Measurements from ENCODE around the gene KRTAP19-8. TPM values are rescaled to one million over a fixed set of nuclear protein-coding genes. Genes with fewer than 3 reads are reported as not detected.

The KRTAP19-8 gene, protein sequence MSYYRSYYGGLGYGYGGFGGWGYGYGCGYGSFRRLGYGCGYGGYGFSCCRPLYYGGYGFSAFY
- not detected for total RNA-seq
- not detected for polyA plus RNA-seq

DNA sequence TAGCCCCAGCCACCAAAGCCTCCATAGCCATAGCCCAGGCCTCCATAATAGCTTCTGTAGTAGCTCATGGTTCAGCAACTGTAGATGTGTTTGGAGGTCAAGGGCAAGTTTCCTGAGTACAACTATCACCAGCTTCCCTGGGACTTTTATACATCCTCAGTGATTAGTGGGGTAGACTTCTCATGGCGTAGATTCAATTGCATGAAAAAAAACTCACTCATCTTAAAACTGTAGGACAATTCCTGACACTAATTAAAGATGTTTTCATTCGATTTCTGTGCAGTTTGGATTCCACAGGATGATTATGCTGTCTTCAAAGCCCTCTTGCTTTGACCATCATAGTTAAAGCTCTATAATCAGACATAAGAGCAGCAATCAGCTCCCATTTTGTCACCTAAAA lies at the start of gene KRTAP19-8:
Gene KRTAP19-8, minus strand, starts transcription at position 101 of the 400 bp plus-strand sequence. Its CDS starts 33 bp downstream, at position 68.
- Mint-ChIP-seq H3K9me3 (peaks cover 0 to 6% (median 2%) of the 10 kb centered on the region in 5 donors), H3K4me1 (no peaks in the 10 kb centered on the region), H3K27ac (no peak within 1 kb of the TSS), H3K4me3 (no peak within 1 kb of the TSS), H3K36me3 (peaks cover 0 to 4% (median 3%) of the 10 kb centered on the region in 3 donors), H3K27me3 (peaks cover 0 to 30% of the 10 kb centered on the region in 2 donors)
- no peak for DNase-seq
- no peaks in the 10 kb centered on the region for H3K9me3 ChIP-seq (ENCODE audit: low read length)
- no peak within 1 kb of the TSS for H3K4me3 ChIP-seq (ENCODE audit: low read length)
- ChIA-PET CTCF (no interaction called here), POLR2A (no interaction called here)
- H3K27me3 ChIP-seq (ENCODE audit: insufficient read depth, low read length, poor library complexity, severe bottlenecking): no peaks in the 10 kb centered on the region
- H3K36me3 ChIP-seq (ENCODE audit: insufficient read depth, low read length): no peaks in the 10 kb centered on the region
- no peaks in the 10 kb centered on the region for H3K4me1 ChIP-seq (ENCODE audit: insufficient read depth, low read length)
- H3K27ac ChIP-seq (ENCODE audit: low read depth, low read length): no peak within 1 kb of the TSS

DNA sequence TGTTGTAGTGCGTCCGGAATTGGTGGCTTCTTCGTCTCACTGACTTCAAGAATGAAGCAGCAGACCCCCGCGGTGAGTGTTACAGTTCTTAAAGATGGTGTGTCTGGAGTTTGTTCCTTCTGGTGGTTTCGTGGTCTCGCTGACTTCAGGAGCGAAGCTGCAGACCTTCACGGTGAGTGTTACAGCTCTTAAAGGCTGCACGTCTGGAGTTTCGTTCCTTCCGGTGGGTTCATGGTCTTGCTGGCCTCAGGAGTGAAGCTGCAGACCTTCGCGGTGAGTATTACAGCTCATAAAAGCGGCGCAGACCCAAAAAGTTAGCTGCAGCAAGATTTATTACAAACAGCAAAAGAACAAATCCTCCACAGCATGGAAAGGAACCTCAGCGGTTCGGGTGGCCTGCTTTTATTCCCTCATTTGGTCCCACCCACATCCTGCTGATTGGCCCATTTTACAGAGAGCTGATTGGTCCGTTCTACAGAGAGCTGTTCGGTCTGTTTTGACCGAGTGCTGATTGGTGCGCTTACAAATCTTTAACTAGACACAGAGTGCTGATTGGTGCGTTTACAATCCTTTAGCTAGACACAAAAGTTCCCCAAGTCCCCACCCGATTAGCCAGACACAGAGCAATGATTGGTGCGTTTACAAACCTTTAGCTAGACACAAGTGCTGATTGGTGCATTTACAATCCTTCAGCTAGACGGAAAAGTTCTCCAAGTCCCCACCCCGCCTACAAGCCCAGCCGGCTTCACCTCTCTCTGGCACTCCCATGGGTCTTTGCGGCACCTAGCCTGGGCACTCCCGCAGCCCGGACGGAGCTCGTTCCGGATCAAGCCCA lies 49.6 kb upstream of the KRTAP19-8 start:
- H3K27me3 Mint-ChIP-seq: peaks cover 2 to 19% of the 10 kb centered on the region in 2 donors
- no peak for DNase-seq

DNA sequence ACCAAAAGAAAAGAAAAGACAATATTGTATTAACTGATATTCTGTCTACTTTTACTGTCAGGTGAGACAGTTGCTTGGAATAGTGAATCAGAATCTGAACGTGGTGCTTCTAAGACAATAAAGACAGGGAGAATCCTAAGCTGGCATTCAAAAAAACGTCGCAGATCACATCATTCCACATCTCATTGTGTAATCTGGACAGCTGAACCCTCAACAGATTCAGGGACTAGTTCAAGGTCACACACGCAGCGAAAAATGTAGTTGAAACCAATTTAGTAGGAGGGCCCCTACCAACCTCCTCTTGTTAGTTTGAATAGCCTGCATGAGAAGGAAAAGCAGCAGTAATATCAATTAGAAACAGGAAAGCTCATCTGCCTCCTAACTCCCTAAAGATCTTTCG lies 46.4 kb upstream of the KRTAP19-8 start:
- Mint-ChIP-seq H3K27me3 (peaks cover 5 to 16% of the 10 kb centered on the region in 2 donors), H3K27ac (no peak overlapping the region), H3K4me1 (peaks cover 2 to 9% (median 7%) of the 10 kb centered on the region in 3 donors), H3K36me3 (no peaks in the 10 kb centered on the region), H3K4me3 (no peak overlapping the region), H3K9me3 (no peaks in the 10 kb centered on the region)
- Histone ChIP-seq H3K4me3 (ENCODE audit: low read length) (no peak overlapping the region), H3K27me3 (ENCODE audit: insufficient read depth, low read length, poor library complexity, severe bottlenecking) (no peaks in the 10 kb centered on the region), H3K36me3 (ENCODE audit: insufficient read depth, low read length) (no peaks in the 10 kb centered on the region), H3K27ac (ENCODE audit: low read depth, low read length) (no peak overlapping the region), H3K4me1 (ENCODE audit: insufficient read depth, low read length) (no peaks in the 10 kb centered on the region), H3K9me3 (ENCODE audit: low read length) (no peaks in the 10 kb centered on the region)
- POLR2A ChIA-PET: no interaction called here
- DNase-seq: no peak
- CTCF ChIA-PET: interaction anchor here (1.0 to 1.7 kb wide), 3 partner anchors 12 to 28 kb away, joined by 3 read pairs; no protein-coding TSS in a partner anchor

More for the DNA sequence above, 49.6 kb upstream of the KRTAP19-8 start:
- Histone ChIP-seq H3K4me1 (ENCODE audit: insufficient read depth, low read length) (no peaks in the 10 kb centered on the region), H3K36me3 (ENCODE audit: insufficient read depth, low read length) (no peaks in the 10 kb centered on the region), H3K4me3 (ENCODE audit: low read length) (no peak overlapping the region), H3K9me3 (ENCODE audit: low read length) (no peaks in the 10 kb centered on the region), H3K27me3 (ENCODE audit: insufficient read depth, low read length, poor library complexity, severe bottlenecking) (no peaks in the 10 kb centered on the region), H3K27ac (ENCODE audit: low read depth, low read length) (no peak overlapping the region)
- ChIA-PET CTCF (interaction anchor here (0.6 to 1.7 kb wide), 4 partner anchors 255 to 1705 kb away, joined by 3 to 7 read pairs (median 5); no protein-coding TSS in a partner anchor), POLR2A (no interaction called here)
- H3K4me1 Mint-ChIP-seq: peaks cover 2 to 9% (median 7%) of the 10 kb centered on the region in 3 donors
- no peaks in the 10 kb centered on the region for H3K36me3 Mint-ChIP-seq
- H3K27ac Mint-ChIP-seq: no peak overlapping the region
- peaks cover 0 to 1% (median 0%) of the 10 kb centered on the region in 5 donors for H3K9me3 Mint-ChIP-seq
- peak overlapping the region in 1 of 7 donors; percentile 11 for H3K4me3 Mint-ChIP-seq

DNA sequence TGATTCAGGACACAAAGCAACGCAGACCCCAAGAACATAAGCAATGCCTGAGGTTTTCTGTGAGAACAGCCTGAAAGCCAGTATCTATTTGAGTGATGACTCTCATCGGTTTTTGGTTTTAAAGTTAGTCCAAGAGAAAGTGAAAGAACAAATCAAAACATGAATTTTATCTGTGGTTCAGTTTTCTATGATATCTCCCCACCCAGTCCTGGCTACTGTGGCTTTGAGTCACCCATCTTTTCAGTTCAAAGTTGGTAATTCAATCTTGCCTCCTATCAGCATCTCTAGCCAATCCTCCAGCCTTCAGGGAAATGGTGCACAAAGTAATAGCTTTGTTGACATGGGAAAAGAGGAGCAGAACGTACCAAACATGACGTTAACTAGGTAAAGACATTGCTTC lies 40.5 kb upstream of the KRTAP19-8 start:
- no peaks in the 10 kb centered on the region for H3K27me3 ChIP-seq (ENCODE audit: insufficient read depth, low read length, poor library complexity, severe bottlenecking)
- H3K27ac ChIP-seq (ENCODE audit: low read depth, low read length): no peak overlapping the region
- Mint-ChIP-seq H3K9me3 (no peaks in the 10 kb centered on the region), H3K27ac (peak overlapping the region in 2 of 8 donors; percentile 26 to 58), H3K4me1 (peaks cover 4 to 17% (median 15%) of the 10 kb centered on the region in 3 donors), H3K27me3 (peaks cover 3 to 8% of the 10 kb centered on the region in 2 donors), H3K36me3 (no peaks in the 10 kb centered on the region), H3K4me3 (peak overlapping the region in 2 of 7 donors; percentile 37 to 41)
- no peak for DNase-seq
- no peaks in the 10 kb centered on the region for H3K36me3 ChIP-seq (ENCODE audit: insufficient read depth, low read length)
- H3K4me1 ChIP-seq (ENCODE audit: insufficient read depth, low read length): no peaks in the 10 kb centered on the region
- H3K4me3 ChIP-seq (ENCODE audit: low read length): no peak overlapping the region
- ChIA-PET POLR2A (no interaction called here), CTCF (interaction anchor here (1.0 kb wide), 1 partner anchor 242 kb away, joined by 3 read pairs; no protein-coding TSS in a partner anchor)
- H3K9me3 ChIP-seq (ENCODE audit: low read length): no peaks in the 10 kb centered on the region

DNA sequence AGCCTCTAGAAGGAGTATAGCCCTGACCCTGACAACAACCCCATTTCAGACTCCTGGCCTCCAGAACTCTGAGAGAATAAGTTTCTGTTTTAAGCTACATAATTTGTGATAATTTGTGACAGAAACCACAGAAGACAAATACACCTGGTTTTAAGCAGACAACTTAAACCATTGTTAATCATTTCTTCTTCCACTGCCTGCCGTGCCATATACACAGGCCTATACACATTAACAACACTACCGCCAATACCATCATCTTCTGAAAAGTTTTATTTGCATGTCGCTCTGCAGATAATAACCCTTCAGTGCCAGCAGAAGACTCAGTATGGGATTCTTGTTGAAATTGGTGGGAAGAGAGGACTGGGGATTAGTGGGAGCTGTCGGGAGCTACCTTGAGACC lies 39.9 kb upstream of the KRTAP19-8 start:
- Mint-ChIP-seq H3K9me3 (no peaks in the 10 kb centered on the region), H3K27ac (peak overlapping the region in 2 of 8 donors; percentile 26 to 58), H3K4me3 (peak overlapping the region in 1 of 7 donors; percentile 37), H3K36me3 (no peaks in the 10 kb centered on the region), H3K27me3 (peaks cover 3 to 9% of the 10 kb centered on the region in 2 donors), H3K4me1 (peaks cover 4 to 17% (median 15%) of the 10 kb centered on the region in 3 donors)
- Histone ChIP-seq H3K4me3 (ENCODE audit: low read length) (no peak overlapping the region), H3K4me1 (ENCODE audit: insufficient read depth, low read length) (no peaks in the 10 kb centered on the region), H3K27me3 (ENCODE audit: insufficient read depth, low read length, poor library complexity, severe bottlenecking) (no peaks in the 10 kb centered on the region), H3K27ac (ENCODE audit: low read depth, low read length) (no peak overlapping the region), H3K36me3 (ENCODE audit: insufficient read depth, low read length) (no peaks in the 10 kb centered on the region), H3K9me3 (ENCODE audit: low read length) (no peaks in the 10 kb centered on the region)
- ChIA-PET CTCF (interaction anchor here (1.0 kb wide), 1 partner anchor 241 kb away, joined by 3 read pairs; no protein-coding TSS in a partner anchor), POLR2A (no interaction called here)
- no peak for DNase-seq

DNA sequence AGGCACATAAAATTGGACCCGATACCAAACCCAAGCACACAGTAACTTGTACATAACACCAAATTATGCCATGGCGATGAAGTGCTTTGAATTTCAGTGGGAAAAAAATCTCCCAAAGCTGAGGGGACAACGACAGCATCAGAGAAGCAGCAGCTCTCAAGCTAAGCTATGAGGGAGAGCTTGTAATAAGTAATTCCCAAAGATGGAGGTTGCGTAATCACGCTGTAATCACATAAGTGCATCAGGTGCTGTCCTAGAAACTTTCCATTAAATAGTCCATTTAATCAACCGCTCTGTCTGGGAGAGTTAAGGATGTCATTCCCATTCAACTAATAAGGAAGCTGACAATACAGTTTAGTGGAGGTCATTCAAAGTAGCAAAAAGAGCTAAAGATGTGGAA lies 37.6 kb upstream of the KRTAP19-8 start:
- Histone ChIP-seq H3K36me3 (ENCODE audit: insufficient read depth, low read length) (no peaks in the 10 kb centered on the region), H3K9me3 (ENCODE audit: low read length) (no peaks in the 10 kb centered on the region), H3K4me1 (ENCODE audit: insufficient read depth, low read length) (no peaks in the 10 kb centered on the region), H3K4me3 (ENCODE audit: low read length) (no peak overlapping the region), H3K27ac (ENCODE audit: low read depth, low read length) (no peak overlapping the region), H3K27me3 (ENCODE audit: insufficient read depth, low read length, poor library complexity, severe bottlenecking) (no peaks in the 10 kb centered on the region)
- ChIA-PET CTCF (interaction anchor here (1.9 kb wide), 1 partner anchor 10 kb away, joined by 4 read pairs; no protein-coding TSS in a partner anchor), POLR2A (no interaction called here)
- Mint-ChIP-seq H3K4me3 (no peak overlapping the region), H3K27ac (no peak overlapping the region), H3K9me3 (no peaks in the 10 kb centered on the region), H3K27me3 (peaks cover 13 to 14% of the 10 kb centered on the region in 2 donors), H3K36me3 (no peaks in the 10 kb centered on the region), H3K4me1 (peaks cover 4 to 17% (median 15%) of the 10 kb centered on the region in 3 donors)
- DNase-seq: no peak

DNA sequence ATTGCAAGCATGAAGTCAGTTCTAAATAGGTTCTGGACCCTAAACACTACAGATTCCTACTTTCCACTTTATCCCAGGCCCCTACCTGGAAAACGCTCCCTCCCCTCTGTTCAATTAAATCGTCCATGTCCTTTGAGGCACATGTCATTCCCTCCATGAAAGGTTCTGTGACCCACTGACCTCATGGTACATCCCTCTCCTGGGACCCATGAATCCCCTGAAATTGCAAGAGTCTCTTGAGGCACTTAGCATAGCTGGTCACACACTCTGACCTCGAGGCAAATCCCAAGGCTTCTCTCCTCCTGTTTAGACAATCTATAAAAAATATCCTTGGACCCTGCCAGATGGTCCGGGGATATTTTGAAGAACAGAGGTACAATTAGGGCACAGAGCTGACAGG lies 34.3 kb upstream of the KRTAP19-8 start:
- H3K36me3 ChIP-seq (ENCODE audit: insufficient read depth, low read length): no peaks in the 10 kb centered on the region
- no peak for DNase-seq
- H3K27me3 ChIP-seq (ENCODE audit: insufficient read depth, low read length, poor library complexity, severe bottlenecking): no peaks in the 10 kb centered on the region
- no peaks in the 10 kb centered on the region for H3K4me1 ChIP-seq (ENCODE audit: insufficient read depth, low read length)
- no peak overlapping the region for H3K4me3 ChIP-seq (ENCODE audit: low read length)
- Mint-ChIP-seq H3K36me3 (no peaks in the 10 kb centered on the region), H3K9me3 (no peaks in the 10 kb centered on the region), H3K27me3 (peaks cover 10 to 33% of the 10 kb centered on the region in 2 donors), H3K27ac (peak overlapping the region in 1 of 8 donors; percentile 57), H3K4me3 (no peak overlapping the region), H3K4me1 (no peaks in the 10 kb centered on the region)
- no peak overlapping the region for H3K27ac ChIP-seq (ENCODE audit: low read depth, low read length)
- ChIA-PET CTCF (interaction anchor here (1.2 to 1.3 kb wide), 2 partner anchors 9 to 12 kb away, joined by 3 read pairs; no protein-coding TSS in a partner anchor), POLR2A (interaction anchor here (0.6 kb wide), 1 partner anchor 265 kb away, joined by 7 read pairs; no protein-coding TSS in a partner anchor)
- H3K9me3 ChIP-seq (ENCODE audit: low read length): no peaks in the 10 kb centered on the region

DNA sequence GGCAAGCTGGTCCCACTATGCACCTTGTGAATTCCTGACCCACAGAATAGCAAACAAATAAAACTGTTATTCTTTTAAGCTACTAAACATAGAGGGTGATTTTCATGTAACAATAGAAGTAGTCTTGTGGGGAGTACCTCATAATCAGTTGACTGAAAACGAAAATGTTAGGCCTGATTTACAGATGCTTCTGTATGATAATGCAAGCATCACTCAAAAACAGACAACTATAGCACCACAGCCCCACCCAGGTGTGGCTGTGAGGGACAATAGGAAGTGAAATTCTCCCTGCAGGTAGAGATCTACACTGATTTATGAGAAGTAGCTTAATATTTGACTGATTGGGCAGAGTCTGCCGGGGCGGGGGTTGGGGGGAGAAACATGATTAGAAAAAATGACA lies 26.5 kb upstream of the KRTAP19-8 start:
- Histone ChIP-seq H3K9me3 (ENCODE audit: low read length) (no peaks in the 10 kb centered on the region), H3K4me1 (ENCODE audit: insufficient read depth, low read length) (no peaks in the 10 kb centered on the region), H3K27me3 (ENCODE audit: insufficient read depth, low read length, poor library complexity, severe bottlenecking) (no peaks in the 10 kb centered on the region), H3K36me3 (ENCODE audit: insufficient read depth, low read length) (no peaks in the 10 kb centered on the region), H3K4me3 (ENCODE audit: low read length) (no peak overlapping the region), H3K27ac (ENCODE audit: low read depth, low read length) (no peak overlapping the region)
- no peak overlapping the region for H3K27ac Mint-ChIP-seq
- H3K4me3 Mint-ChIP-seq: no peak overlapping the region
- no peak for DNase-seq
- CTCF ChIA-PET: no interaction called here
- POLR2A ChIA-PET: no interaction called here
- peaks cover 0 to 9% (median 0%) of the 10 kb centered on the region in 3 donors for H3K4me1 Mint-ChIP-seq
- H3K36me3 Mint-ChIP-seq: no peaks in the 10 kb centered on the region
- H3K9me3 Mint-ChIP-seq: peaks cover 0 to 2% (median 0%) of the 10 kb centered on the region in 5 donors
- H3K27me3 Mint-ChIP-seq: peaks cover 3 to 9% of the 10 kb centered on the region in 2 donors
